ENCODE data around the gene HNRNPUL1.

HNRNPUL1 gene

DNA sequence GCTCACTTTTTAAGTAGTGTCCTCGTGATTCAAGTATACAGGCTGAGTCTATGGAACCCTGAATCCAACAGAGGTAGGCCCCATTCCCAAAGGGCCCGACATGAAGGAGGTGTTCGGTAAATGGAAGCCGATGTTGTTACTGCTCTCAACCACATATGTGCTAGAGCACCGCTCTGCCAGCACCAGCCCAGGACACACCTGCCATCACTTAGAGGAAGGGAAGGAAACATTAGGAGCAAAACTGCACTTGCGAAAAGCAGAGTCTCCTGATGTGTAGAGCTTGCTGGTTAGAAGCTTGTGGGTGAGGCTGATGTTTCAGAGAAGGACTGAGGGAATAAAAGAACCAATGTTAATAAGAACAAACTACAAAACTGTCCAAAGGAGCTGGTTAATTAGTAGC lies 36.4 kb downstream of the HNRNPUL1 start:
- Histone ChIP-seq H3K36me3 (replicated peaks) (peaks cover 100% of the 10 kb centered on the region), H3K9me3 (no peaks in the 10 kb centered on the region), H3K27me3 (ENCODE audit: low read depth) (no peaks in the 10 kb centered on the region), H3K4me3 (no peak overlapping the region), H3K4me1 (no peaks in the 10 kb centered on the region)
- DNase-seq (ENCODE audit: low spot score in 2 of 2): no peak
- in situ Hi-C loops (cut with MboI; ENCODE audit: low sequenced_read_pairs): no loop called here

- Histone ChIP-seq H3K36me3 (replicated peaks) (peaks cover 97% of the 10 kb centered on the region), H3K4me1 (no peaks in the 10 kb centered on the region), H3K27me3 (ENCODE audit: low read depth) (no peaks in the 10 kb centered on the region), H3K9me3 (no peaks in the 10 kb centered on the region), H3K4me3 (no peak overlapping the region)
- in situ Hi-C loops (cut with MboI; ENCODE audit: low sequenced_read_pairs): no loop called here
- DNase-seq (ENCODE audit: low spot score in 2 of 2): no peak
These were observed 38.6 kb downstream of the HNRNPUL1 start for GRCh38 chr19:41302624-41303351.

DNA sequence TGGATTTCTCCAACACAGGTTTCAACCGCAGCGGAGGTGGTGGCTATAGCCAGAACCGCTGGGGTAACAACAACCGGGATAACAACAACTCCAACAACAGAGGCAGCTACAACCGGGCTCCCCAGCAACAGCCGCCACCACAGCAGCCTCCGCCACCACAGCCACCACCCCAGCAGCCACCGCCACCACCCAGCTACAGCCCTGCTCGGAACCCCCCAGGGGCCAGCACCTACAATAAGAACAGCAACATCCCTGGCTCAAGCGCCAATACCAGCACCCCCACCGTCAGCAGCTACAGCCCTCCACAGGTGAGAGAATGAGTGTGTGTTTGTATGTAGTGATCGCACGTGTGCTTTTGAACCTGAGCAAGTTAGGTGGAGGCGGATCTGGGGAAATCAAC lies 39.8 kb downstream of the HNRNPUL1 start:
- DNase-seq (ENCODE audit: low spot score in 2 of 2): no peak
- no peak overlapping the region for H3K4me3 ChIP-seq
- H3K36me3 ChIP-seq (replicated peaks): peaks cover 89% of the 10 kb centered on the region
- peaks cover 6% of the 10 kb centered on the region for H3K4me1 ChIP-seq
- in situ Hi-C loops (cut with MboI; ENCODE audit: low sequenced_read_pairs): no loop called here
- no peaks in the 10 kb centered on the region for H3K9me3 ChIP-seq
- no peaks in the 10 kb centered on the region for H3K27me3 ChIP-seq (ENCODE audit: low read depth)

- no peaks in the 10 kb centered on the region for H3K9me3 ChIP-seq
- H3K27me3 ChIP-seq (ENCODE audit: low read depth): no peaks in the 10 kb centered on the region
- peaks cover 6% of the 10 kb centered on the region for H3K4me1 ChIP-seq
- no peak overlapping the region for H3K4me3 ChIP-seq
- no peak for DNase-seq (ENCODE audit: low spot score in 2 of 2)
- H3K36me3 ChIP-seq (replicated peaks): peaks cover 80% of the 10 kb centered on the region
- in situ Hi-C loops (cut with MboI; ENCODE audit: low sequenced_read_pairs): no loop called here
These were observed 40.7 kb downstream of the HNRNPUL1 start for GRCh38 chr19:41304706-41305483.

DNA sequence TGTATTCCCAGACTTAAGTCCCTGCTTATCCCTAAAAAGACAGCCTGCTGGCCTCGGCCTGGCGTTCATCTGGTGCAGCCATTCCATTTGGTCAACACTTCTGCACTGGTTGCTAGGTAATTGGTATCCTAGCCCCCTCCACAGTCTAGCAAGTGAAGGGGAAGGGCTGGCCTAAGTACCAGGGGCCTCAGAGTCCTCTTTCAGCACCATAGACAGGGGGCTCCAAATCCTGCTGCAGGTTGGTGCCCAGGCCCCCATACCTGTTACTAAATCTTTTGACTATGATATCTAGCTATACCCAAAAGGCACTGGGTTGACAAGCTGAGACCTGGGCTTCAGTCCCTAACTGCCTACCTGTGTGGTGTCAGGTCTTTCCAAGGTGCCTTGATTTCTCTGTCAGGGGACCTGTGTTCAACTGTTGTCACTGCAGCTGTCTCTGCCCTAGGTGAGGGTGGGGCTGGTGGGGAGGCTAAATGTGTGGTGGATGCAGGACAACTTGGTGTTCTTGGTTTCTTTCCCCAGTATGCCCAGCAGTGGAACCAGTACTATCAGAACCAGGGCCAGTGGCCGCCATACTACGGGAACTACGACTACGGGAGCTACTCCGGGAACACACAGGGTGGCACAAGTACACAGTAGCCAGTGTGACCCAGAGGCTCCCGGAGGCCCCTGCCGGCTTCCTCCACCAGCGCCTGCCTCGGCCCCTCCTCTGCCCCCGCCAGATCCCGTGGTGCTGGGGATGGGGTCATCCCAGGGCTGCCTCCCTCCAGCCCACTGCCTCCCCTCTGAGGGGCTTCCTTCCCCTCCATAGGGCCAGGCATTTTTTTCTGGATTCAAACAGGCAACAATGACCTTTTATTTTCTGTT lies 42.0 kb downstream of the HNRNPUL1 start:
- H3K4me3 ChIP-seq: no peak overlapping the region
- no peak for DNase-seq (ENCODE audit: low spot score in 2 of 2)
- no peaks in the 10 kb centered on the region for H3K27me3 ChIP-seq (ENCODE audit: low read depth)
- H3K4me1 ChIP-seq: peaks cover 10% of the 10 kb centered on the region
- H3K36me3 ChIP-seq (replicated peaks): peaks cover 67% of the 10 kb centered on the region
- in situ Hi-C loops (cut with MboI; ENCODE audit: low sequenced_read_pairs): no loop called here
- H3K9me3 ChIP-seq: no peaks in the 10 kb centered on the region

GRCh38 chr19:41307090-41307875 lies 43.1 kb downstream of the HNRNPUL1 start:
- no peaks in the 10 kb centered on the region for H3K27me3 ChIP-seq (ENCODE audit: low read depth)
- H3K4me1 ChIP-seq: peaks cover 13% of the 10 kb centered on the region
- in situ Hi-C loops (cut with MboI; ENCODE audit: low sequenced_read_pairs): no loop called here
- H3K9me3 ChIP-seq: no peaks in the 10 kb centered on the region
- peaks cover 59% of the 10 kb centered on the region for H3K36me3 ChIP-seq (replicated peaks)
- no peak for DNase-seq (ENCODE audit: low spot score in 2 of 2)
- H3K4me3 ChIP-seq: no peak overlapping the region

- Histone ChIP-seq H3K27me3 (ENCODE audit: low read depth) (no peaks in the 10 kb centered on the region), H3K4me1 (peaks cover 13% of the 10 kb centered on the region), H3K9me3 (no peaks in the 10 kb centered on the region), H3K36me3 (replicated peaks) (peaks cover 59% of the 10 kb centered on the region), H3K4me3 (no peak overlapping the region)
- in situ Hi-C loops (cut with MboI; ENCODE audit: low sequenced_read_pairs): no loop called here
- DNase-seq (ENCODE audit: low spot score in 2 of 2): no peak
These were observed 43.8 kb downstream of the HNRNPUL1 start for GRCh38 chr19:41307954-41308449.

DNA sequence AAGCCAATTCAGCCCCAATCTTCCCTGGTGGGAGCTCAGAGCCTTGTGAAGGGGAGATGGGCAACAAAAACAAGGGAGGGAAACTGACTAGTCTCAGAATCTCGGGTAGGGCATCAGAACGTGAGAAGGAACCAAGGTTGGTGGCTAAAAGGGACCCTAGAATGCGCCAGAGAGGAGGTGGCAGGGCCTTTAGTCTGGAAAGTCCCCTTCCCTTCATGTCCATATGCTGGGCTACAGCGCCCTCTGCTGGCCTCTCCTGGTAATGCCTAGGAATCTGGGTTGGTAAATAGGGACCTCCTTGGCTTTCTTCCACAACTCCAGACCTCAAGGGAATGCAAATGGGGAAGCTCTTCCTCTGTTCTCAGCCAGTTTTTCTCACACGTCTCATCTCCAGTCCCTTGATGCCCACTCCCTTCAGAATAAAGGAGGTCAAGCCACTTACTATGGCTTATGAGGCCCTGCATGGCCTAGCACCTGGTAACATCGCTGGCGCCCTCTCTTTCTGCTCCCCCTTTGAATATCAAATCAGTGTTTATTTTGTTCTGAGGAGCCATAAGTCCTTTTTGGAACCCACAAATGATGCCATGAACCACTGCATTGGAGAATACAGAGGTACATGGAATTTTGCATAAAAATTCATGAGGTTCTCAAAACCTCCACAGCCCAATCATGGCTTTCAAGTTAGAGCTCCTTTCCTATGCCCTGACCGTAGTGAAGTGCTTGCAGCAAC lies 44.4 kb downstream of the HNRNPUL1 start:
- Histone ChIP-seq H3K4me1 (peaks cover 13% of the 10 kb centered on the region), H3K4me3 (no peak overlapping the region), H3K27me3 (ENCODE audit: low read depth) (no peaks in the 10 kb centered on the region), H3K9me3 (no peaks in the 10 kb centered on the region), H3K36me3 (replicated peaks) (peaks cover 59% of the 10 kb centered on the region)
- in situ Hi-C loops (cut with MboI; ENCODE audit: low sequenced_read_pairs): no loop called here
- peak; percentile 73 to 96 for DNase-seq (ENCODE audit: low spot score in 2 of 2)

DNA sequence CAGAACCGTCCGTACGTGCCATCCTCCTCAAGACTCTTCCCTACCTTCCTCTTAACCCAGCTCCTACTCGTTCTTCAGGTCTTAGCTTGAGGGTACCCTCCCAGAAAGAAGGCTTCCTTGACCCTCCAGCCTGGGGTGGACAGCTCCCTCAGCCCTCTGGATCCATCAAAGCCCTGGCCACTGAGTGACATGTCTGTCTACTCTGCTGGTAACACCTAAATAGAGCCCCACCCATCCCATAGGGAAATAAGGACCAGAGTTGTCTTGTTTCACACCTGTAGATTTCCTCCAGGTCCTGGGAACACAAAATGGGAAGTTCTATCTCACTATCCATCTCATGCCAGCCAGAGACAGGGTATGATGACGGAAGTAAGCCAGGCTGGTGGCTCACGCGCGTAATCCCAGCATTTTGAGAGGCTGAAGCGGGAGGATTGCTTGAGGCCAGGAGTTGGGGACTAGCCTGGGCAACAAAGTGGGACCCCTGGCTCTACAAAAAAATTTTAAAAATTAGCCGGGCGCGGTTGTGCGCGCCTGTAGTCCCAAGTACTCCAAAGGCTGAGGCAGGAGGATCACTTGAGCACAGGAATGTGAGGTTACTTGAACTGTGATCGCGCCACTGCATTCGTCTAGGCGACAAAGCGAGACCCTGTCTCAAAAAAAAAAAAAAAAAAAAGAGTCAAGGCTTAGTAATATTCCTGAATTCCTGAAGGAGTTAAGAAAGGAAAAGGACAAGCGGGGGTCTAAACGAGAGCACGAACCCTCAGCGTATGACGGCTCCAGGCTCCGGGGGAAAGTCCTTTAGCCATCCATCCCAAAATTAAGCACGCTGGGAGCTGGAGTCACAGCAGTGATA lies 45.2 kb downstream of the HNRNPUL1 start:
- in situ Hi-C loops (cut with MboI; ENCODE audit: low sequenced_read_pairs): no loop called here
- Histone ChIP-seq H3K4me3 (peak overlapping the region; percentile 82), H3K27me3 (ENCODE audit: low read depth) (no peaks in the 10 kb centered on the region), H3K9me3 (no peaks in the 10 kb centered on the region), H3K4me1 (peaks cover 13% of the 10 kb centered on the region), H3K36me3 (replicated peaks) (peaks cover 56% of the 10 kb centered on the region)
- DNase-seq (ENCODE audit: low spot score in 2 of 2): no peak

DNA sequence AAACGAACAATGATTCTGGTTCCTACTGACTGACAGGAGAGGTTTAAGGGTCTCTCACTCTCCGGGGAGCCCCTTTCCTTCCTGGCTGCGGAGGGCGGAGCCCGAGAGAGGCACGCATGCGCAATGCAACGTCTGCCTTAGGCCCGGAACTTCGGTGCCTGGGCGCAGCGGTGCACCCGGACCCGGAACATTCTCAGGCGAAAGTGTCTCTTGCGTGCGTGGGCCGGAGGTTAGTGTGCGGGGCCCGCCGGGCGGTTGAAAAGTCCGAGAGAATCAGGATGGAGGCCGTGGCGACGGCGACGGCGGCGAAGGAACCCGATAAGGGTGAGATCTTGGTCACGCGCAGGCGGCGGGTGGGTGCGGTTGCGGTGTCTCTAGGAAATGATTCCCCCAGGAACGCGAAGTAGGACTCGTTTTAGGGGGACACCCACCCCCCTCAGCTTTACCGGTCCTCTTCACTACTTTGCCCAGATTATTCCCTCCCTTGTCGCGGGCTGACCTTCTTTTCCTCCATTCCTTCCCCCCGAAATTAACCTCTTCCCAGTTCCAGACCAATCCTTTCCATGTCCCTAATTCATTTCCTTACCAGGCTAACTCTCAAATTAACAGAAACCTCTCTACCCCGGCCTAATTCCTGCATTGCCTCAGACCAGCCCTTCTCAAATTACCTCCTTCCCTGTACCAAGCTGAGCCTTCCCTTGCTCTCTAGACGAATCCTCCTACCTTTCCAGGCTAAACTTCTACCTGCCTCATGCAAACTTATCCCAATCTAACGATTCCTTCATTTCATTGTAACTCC lies 46.1 kb downstream of the HNRNPUL1 start, which contains the start of gene CCDC97:
CCDC97 (plus strand) TSS at position 140 of the 799 bp plus-strand sequence; CDS start at position 279, 139 bp downstream.
- peaks cover 52% of the 10 kb centered on the region for H3K36me3 ChIP-seq (replicated peaks)
- in situ Hi-C loops (cut with MboI; ENCODE audit: low sequenced_read_pairs): no loop called here
- H3K9me3 ChIP-seq: no peaks in the 10 kb centered on the region
- peak; percentile 80 to 91 for DNase-seq (ENCODE audit: low spot score in 2 of 2)
- no peaks in the 10 kb centered on the region for H3K27me3 ChIP-seq (ENCODE audit: low read depth)
- H3K4me1 ChIP-seq: peaks cover 13% of the 10 kb centered on the region
- H3K4me3 ChIP-seq: peak within 1 kb of the TSS; percentile 82

DNA sequence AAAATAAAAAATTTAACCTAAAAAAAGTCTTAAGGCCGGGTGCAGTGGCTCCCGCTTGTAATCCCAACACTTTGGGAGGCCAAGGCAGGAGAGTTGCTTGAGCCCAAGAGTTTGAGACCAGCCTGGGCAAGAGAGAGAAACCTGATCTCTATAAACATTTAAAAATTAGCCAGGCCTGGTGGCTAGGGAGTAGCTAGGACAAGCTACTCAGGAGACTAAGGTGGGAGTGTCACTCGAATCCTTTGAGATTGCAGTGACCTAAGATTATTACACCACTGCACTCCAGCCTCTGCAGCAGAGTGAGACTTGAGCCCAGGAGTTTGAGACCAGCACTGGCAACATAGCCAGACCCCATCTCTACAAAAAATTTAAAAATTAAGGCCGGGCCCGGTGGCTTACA lies 46.9 kb downstream of the HNRNPUL1 start:
- Histone ChIP-seq H3K9me3 (no peaks in the 10 kb centered on the region), H3K27me3 (ENCODE audit: low read depth) (no peaks in the 10 kb centered on the region), H3K4me3 (peak overlapping the region; percentile 82), H3K4me1 (peaks cover 13% of the 10 kb centered on the region), H3K36me3 (replicated peaks) (peaks cover 45% of the 10 kb centered on the region)
- DNase-seq (ENCODE audit: low spot score in 2 of 2): no peak
- in situ Hi-C loops (cut with MboI; ENCODE audit: low sequenced_read_pairs): no loop called here

Measured in HAP-1 (cell line).